ENCODE results near the gene GRAMD1B. TPM values are rescaled to one million over a fixed set of nuclear protein-coding genes. Genes with fewer than 3 reads are reported as not detected.

Gene GRAMD1B
- polyA plus RNA-seq, 1 experiment: 2.7 TPM

- Histone ChIP-seq H3K9me3 (ENCODE audit: control insufficient read depth, insufficient read depth, low read length) (no peaks in the 10 kb centered on the region; the same call in 1 of the 2 replicates), H3K27me3 (ENCODE audit: control insufficient read depth, insufficient read depth, low read length) (peaks cover 8% of the 10 kb centered on the region), H3K4me3 (ENCODE audit: low read depth, low read length) (no peak overlapping the region), H3K27ac (ENCODE audit: low read depth, low read length) (no peak overlapping the region)
- no peak for TF ChIP-seq CTCF (IDR thresholded peaks at IDR 0.05; ENCODE audit: low read depth, low read length)
- CTCF ChIA-PET: interaction anchor here (0.6 to 4.7 kb wide), 23 partner anchors 10 to 523 kb away, joined by 3 to 60 read pairs (median 7); no protein-coding TSS in a partner anchor
- POLR2A ChIA-PET: no interaction called here
- DNase-seq (ENCODE audit: low read depth, low spot score): no peak
These were observed 146.0 kb downstream of the GRAMD1B start for GRCh38 chr11:123576082-123576481.

- TF ChIP-seq CTCF (IDR thresholded peaks at IDR 0.05; ENCODE audit: low read depth, low read length): no peak
- CTCF ChIA-PET: interaction anchor here (0.6 to 4.7 kb wide), 33 partner anchors 9 to 523 kb away, joined by 3 to 60 read pairs (median 5); no protein-coding TSS in a partner anchor
- Histone ChIP-seq H3K9me3 (ENCODE audit: control insufficient read depth, insufficient read depth, low read length) (no peaks in the 10 kb centered on the region; the same call in 1 of the 2 replicates), H3K27me3 (ENCODE audit: control insufficient read depth, insufficient read depth, low read length) (peaks cover 8% of the 10 kb centered on the region), H3K27ac (ENCODE audit: low read depth, low read length) (no peak overlapping the region), H3K4me3 (ENCODE audit: low read depth, low read length) (no peak overlapping the region)
- POLR2A ChIA-PET: no interaction called here
- DNase-seq (ENCODE audit: low read depth, low spot score): no peak
These were observed 146.4 kb downstream of the GRAMD1B start for GRCh38 chr11:123576501-123576900.

GRCh38 chr11:123577081-123577598 lies 147.1 kb downstream of the GRAMD1B start:
- POLR2A ChIA-PET: no interaction called here
- no peaks in the 10 kb centered on the region; the same call in 1 of the 2 replicates for H3K9me3 ChIP-seq (ENCODE audit: control insufficient read depth, insufficient read depth, low read length)
- H3K27me3 ChIP-seq (ENCODE audit: control insufficient read depth, insufficient read depth, low read length): peaks cover 8% of the 10 kb centered on the region
- DNase-seq (ENCODE audit: low read depth, low spot score): no peak
- no peak overlapping the region for H3K27ac ChIP-seq (ENCODE audit: low read depth, low read length)
- no peak overlapping the region for H3K4me3 ChIP-seq (ENCODE audit: low read depth, low read length)
- CTCF ChIA-PET: interaction anchor here (0.6 to 4.7 kb wide), 32 partner anchors 9 to 524 kb away, joined by 3 to 60 read pairs (median 5); no protein-coding TSS in a partner anchor
- peak; percentile 92 for TF ChIP-seq CTCF (IDR thresholded peaks at IDR 0.05; ENCODE audit: low read depth, low read length)

- no peak for TF ChIP-seq CTCF (IDR thresholded peaks at IDR 0.05; ENCODE audit: low read depth, low read length)
- POLR2A ChIA-PET: no interaction called here
- CTCF ChIA-PET: interaction anchor here (0.5 to 7.2 kb wide), 5 partner anchors 10 to 787 kb away, joined by 3 to 212 read pairs (median 10); no protein-coding TSS in a partner anchor
These were observed 148.9 kb downstream of the GRAMD1B start for GRCh38 chr11:123578778-123579481.

GRCh38 chr11:123579482-123579812 lies 149.4 kb downstream of the GRAMD1B start:
- Histone ChIP-seq H3K4me3 (ENCODE audit: low read depth, low read length) (no peak overlapping the region), H3K27ac (ENCODE audit: low read depth, low read length) (no peak overlapping the region), H3K27me3 (ENCODE audit: control insufficient read depth, insufficient read depth, low read length) (peaks cover 8% of the 10 kb centered on the region), H3K9me3 (ENCODE audit: control insufficient read depth, insufficient read depth, low read length) (no peaks in the 10 kb centered on the region)
- TF ChIP-seq CTCF (IDR thresholded peaks at IDR 0.05; ENCODE audit: low read depth, low read length): no peak
- no peak for DNase-seq (ENCODE audit: low read depth, low spot score)
- CTCF ChIA-PET: interaction anchor here (0.6 to 7.2 kb wide), 11 partner anchors 8 to 153 kb away, joined by 3 to 212 read pairs (median 7); no protein-coding TSS in a partner anchor
- POLR2A ChIA-PET: no interaction called here

More at GRCh38 chr11:123578778-123579481, 148.9 kb downstream of the GRAMD1B start:
- no peak for DNase-seq (ENCODE audit: low read depth, low spot score)
- Histone ChIP-seq H3K27me3 (ENCODE audit: control insufficient read depth, insufficient read depth, low read length) (peaks cover 8% of the 10 kb centered on the region), H3K27ac (ENCODE audit: low read depth, low read length) (no peak overlapping the region), H3K9me3 (ENCODE audit: control insufficient read depth, insufficient read depth, low read length) (no peaks in the 10 kb centered on the region), H3K4me3 (ENCODE audit: low read depth, low read length) (no peak overlapping the region)

All from AG04450 (cell line).